ENCODE measurements around the gene ZNF254. TPM values are rescaled to one million over a fixed set of nuclear protein-coding genes. Genes with fewer than 3 reads are reported as not detected.

Gene ZNF254
- total RNA-seq, 1 experiment from 2014 or later, result 12.5 TPM

GRCh38 chr19:24140591-24140990, 53.6 kb downstream of the ZNF254 start:
- H3K79me2 ChIP-seq (ENCODE audit: low read depth), result no peaks in the 10 kb centered on the region
- no peaks in the 10 kb centered on the region for H3K36me3 ChIP-seq (ENCODE audit: low read depth)
- no peaks in the 10 kb centered on the region for H3K4me1 ChIP-seq (replicated peaks; ENCODE audit: insufficient read depth)
- DNase-seq, result no peak
- no TSS peak for BruUV-seq (replicated peaks)
- no peak overlapping the region for H3K4me2 ChIP-seq
- H3F3A ChIP-seq (ENCODE audit: insufficient read depth, low read depth), result peaks cover 7% of the 10 kb centered on the region; the same call in 1 of the 2 replicates
- no peaks in the 10 kb centered on the region for H3K9me2 ChIP-seq (ENCODE audit: insufficient read depth)
- H2AFZ ChIP-seq, result no peak overlapping the region
- H4K20me1 ChIP-seq (ENCODE audit: insufficient read depth), result no peaks in the 10 kb centered on the region; the same call in 1 of the 2 replicates
- ChIA-PET POLR2A (ENCODE audit: unreplicated experiment) (no interaction called here), CTCF (no interaction called here)
- H3K9me3 ChIP-seq (ENCODE audit: insufficient read depth, low read depth), result peaks cover 50% of the 10 kb centered on the region
- intact Hi-C loops (cut with micrococcal nuclease; ENCODE audit: unreplicated experiment), result no loop called here
- H3K27me3 ChIP-seq (ENCODE audit: insufficient read depth, low read depth), result no peaks in the 10 kb centered on the region
- H3K27ac ChIP-seq, result no peak overlapping the region
- no peak for TF ChIP-seq CTCF (conservative IDR thresholded peaks at IDR 0.05)
- TF ChIP-seq EZH2 (IDR thresholded peaks at IDR 0.05; ENCODE audit: low read depth), result no peak
- H3K4me3 ChIP-seq, result no peak overlapping the region

GRCh38 chr19:24141612-24142011, 54.6 kb downstream of the ZNF254 start:
- Histone ChIP-seq H3K4me1 (replicated peaks; ENCODE audit: insufficient read depth) (no peaks in the 10 kb centered on the region), H3K4me2 (no peak overlapping the region), H2AFZ (no peak overlapping the region), H3K36me3 (ENCODE audit: low read depth) (no peaks in the 10 kb centered on the region), H3K4me3 (no peak overlapping the region), H3K79me2 (ENCODE audit: low read depth) (no peaks in the 10 kb centered on the region), H3F3A (ENCODE audit: insufficient read depth, low read depth) (peaks cover 7% of the 10 kb centered on the region; the same call in 1 of the 2 replicates), H3K27ac (no peak overlapping the region), H3K9me3 (ENCODE audit: insufficient read depth, low read depth) (peaks cover 53% of the 10 kb centered on the region), H3K9me2 (ENCODE audit: insufficient read depth) (no peaks in the 10 kb centered on the region), H4K20me1 (ENCODE audit: insufficient read depth) (no peaks in the 10 kb centered on the region; the same call in 1 of the 2 replicates), H3K27me3 (ENCODE audit: insufficient read depth, low read depth) (no peaks in the 10 kb centered on the region)
- TF ChIP-seq EZH2 (IDR thresholded peaks at IDR 0.05; ENCODE audit: low read depth), result no peak
- no peak for TF ChIP-seq CTCF (conservative IDR thresholded peaks at IDR 0.05)
- ChIA-PET POLR2A (ENCODE audit: unreplicated experiment) (no interaction called here), CTCF (no interaction called here)
- intact Hi-C loops (cut with micrococcal nuclease; ENCODE audit: unreplicated experiment), result no loop called here
- BruUV-seq (replicated peaks), result no TSS peak
- DNase-seq, result no peak

- Histone ChIP-seq H3K4me3 (no peak overlapping the region), H3K79me2 (ENCODE audit: low read depth) (no peaks in the 10 kb centered on the region), H2AFZ (no peak overlapping the region), H3K9me2 (ENCODE audit: insufficient read depth) (no peaks in the 10 kb centered on the region), H3K36me3 (ENCODE audit: low read depth) (no peaks in the 10 kb centered on the region), H3K9me3 (ENCODE audit: insufficient read depth, low read depth) (peaks cover 44% of the 10 kb centered on the region), H3K4me2 (no peak overlapping the region), H3K27me3 (ENCODE audit: insufficient read depth, low read depth) (no peaks in the 10 kb centered on the region), H3K4me1 (replicated peaks; ENCODE audit: insufficient read depth) (no peaks in the 10 kb centered on the region), H4K20me1 (ENCODE audit: insufficient read depth) (no peaks in the 10 kb centered on the region; the same call in 1 of the 2 replicates), H3K27ac (no peak overlapping the region), H3F3A (ENCODE audit: insufficient read depth, low read depth) (peaks cover 7% of the 10 kb centered on the region; the same call in 1 of the 2 replicates)
- TF ChIP-seq EZH2 (IDR thresholded peaks at IDR 0.05; ENCODE audit: low read depth) (no peak), CTCF (conservative IDR thresholded peaks at IDR 0.05) (no peak)
- CTCF ChIA-PET, result no interaction called here
- intact Hi-C loops (cut with micrococcal nuclease; ENCODE audit: unreplicated experiment), result no loop called here
- BruUV-seq (replicated peaks), result no TSS peak
- DNase-seq, result no peak
- POLR2A ChIA-PET (ENCODE audit: unreplicated experiment), result no interaction called here
Observed at GRCh38 chr19:24142771-24143170, 55.8 kb downstream of the ZNF254 start.

Data from PC-9 (cell line).